Fibroblast of skin of back (primary cell): ENCODE data around the gene ANKS6.
"Not testable (repeated sequence)": the region's sequence is repeated elsewhere in the genome, so short reads cannot be mapped to it uniquely, and the experiment has no call there.

Experiments used
- DNase-seq: peaks from one replicate; pipeline ENCODE4 v3.0.0-alpha.2; 2013

Gene ANKS6

DNA sequence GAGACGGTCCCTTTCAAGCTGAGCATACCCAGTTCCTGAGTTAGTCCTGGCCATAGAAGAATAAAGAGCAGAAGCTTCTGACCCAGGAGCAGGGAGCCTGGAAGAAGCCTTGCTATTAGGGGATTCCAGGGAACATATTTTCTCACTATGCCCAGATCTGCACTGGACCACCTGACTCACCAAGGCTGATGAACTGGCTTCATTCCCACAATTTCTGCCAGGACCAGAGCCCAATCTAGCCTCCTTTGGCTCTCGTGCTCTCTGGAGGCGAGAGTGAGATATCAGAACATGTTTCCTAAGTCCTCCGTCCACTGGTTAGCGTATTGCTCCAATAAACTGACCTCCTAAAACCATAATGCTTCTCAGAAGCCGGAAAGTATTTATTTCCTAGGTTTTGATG is 97.5 kb downstream of the ANKS6 start:
- DNase-seq, result no peak

DNA sequence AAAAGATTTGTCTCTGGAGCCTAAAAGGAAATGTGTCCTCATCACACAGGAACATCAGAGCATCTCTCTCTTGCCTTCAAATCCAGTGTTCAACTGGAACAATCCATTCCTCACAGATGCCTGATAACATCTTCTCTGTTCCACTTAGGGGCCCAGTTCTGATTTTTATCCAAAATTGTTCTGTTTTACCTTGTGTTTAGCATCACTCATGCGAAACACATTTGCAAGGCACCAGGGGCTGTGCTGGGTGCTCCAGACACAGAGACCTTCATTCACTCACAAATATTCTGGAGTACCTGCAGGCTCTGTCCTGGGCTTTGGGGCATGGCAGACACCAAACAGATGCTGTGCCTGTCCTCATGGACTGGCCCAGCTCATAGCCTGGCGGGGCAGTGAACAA is 101.4 kb downstream of the ANKS6 start:
- no peak for DNase-seq

DNA sequence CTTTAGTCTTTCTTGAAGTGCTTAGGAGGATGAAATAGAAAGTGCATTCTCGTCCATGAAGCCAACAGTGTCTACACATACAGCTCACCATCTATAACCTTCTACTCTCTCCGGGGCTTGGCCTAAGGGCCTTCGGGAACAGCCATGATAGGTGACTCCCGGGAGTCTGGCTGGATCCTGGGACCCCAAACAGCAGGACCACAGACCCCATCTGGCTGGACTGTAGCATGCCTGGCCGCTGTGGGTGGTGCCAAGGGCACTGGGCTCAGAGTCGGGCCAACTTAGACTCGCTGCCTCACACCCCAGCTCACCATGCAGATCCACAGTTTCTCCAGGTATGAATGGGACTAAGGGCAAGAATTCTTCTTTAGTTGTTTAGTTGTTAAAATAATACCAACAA is 104.0 kb downstream of the ANKS6 start:
- DNase-seq, result no peak

GRCh38 chr9:98691890-98692289 is 104.5 kb downstream of the ANKS6 start:
- no peak for DNase-seq

DNA sequence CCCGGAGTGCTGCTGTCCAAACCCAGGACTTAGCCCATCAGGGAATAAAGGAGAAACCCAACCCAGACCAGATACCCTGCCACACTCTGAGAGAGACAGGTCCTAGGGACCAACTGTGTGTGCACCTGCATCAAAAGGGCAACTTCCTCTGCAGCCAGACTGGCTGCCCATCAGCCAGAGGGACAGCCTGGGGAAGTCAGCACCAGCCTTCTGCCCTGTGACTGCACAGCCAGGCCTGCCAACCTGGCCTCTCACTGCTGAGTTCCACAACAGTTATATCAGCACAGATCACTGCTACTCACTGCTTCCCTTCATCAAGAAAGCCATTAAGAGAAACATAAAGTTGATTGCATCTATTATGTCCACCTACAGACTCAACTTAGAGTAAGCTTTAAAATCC is 105.7 kb downstream of the ANKS6 start:
- no peak for DNase-seq

DNA sequence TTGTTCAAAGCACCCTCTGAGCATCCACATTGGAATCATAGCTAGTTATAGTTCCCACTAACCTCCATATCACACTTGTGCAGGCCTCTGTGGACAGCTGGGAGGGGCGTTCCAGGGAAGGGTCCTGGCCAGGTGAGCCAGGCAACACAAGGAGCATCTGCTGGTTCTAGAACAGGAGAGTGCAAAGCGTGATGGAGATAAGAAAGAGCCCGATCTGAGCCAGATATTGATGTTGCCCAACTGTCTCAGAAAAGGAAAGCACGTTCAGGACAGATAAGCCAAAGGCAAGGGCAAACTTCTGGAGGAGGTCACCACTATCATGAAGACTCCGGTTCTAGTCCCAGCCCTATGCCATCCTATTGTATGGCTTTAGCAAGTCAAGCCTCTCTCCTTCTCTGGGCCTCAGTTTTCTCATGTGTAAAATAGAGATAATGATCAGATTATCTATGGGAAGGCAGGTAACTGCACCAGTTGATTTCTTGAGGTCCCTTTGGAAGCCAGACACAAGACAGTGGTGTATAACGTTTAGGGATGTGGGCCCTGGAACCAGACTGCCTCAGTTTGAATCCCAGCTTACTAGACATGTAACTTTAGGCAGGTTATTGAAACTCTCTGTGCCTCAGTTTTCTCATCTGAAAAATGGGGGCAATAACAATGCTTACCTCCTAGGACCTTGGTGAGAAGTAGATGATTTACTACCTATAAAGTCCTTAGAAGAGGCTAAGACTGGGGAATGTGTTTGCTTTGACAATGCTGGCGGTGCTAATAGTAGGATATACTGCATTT is 107.5 kb downstream of the ANKS6 start:
- no peak for DNase-seq

- DNase-seq, result no peak
These were observed 108.4 kb downstream of the ANKS6 start for GRCh38 chr9:98687911-98688310.

GRCh38 chr9:98686961-98687855 is 109.1 kb downstream of the ANKS6 start:
- DNase-seq, result no peak

DNA sequence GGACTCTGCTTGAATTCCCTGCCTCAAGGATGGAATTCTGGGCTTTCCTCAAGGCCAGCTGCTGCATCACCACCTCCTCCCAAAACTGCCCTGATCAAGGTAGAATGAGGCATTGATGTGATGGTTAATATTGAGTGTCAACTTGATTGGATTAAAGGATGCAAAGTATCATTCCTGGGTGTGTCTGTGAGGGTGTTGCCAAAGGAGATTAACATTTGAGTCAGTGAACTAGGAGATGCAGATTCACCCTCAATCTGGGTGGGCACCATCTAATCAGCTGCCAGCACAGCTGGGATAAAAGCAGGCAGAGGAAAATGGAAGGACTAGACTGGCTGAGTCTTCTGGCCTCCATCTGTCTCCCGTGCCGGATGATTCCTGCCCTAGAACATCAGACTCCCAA is 111.5 kb downstream of the ANKS6 start:
- DNase-seq, result not testable (repeated sequence)
